HG03060 (cell line): ENCODE results near the gene SNIP1.
A peak's percentile ranks its signal among the peaks of the same experiment; 100 is the strongest.
"Not testable (repeated sequence)": the region's sequence is repeated elsewhere in the genome, so short reads cannot be mapped to it uniquely, and the experiment has no call there.

Experiments
- ATAC-seq: cut with Tn5 transposase; IDR thresholded peaks from one replicate; pipeline ENCODE4 v1.9.1; 2021; ENCODE audit warnings: low read depth, moderate number of reproducible peaks; ENCODE audit not compliant: unreplicated experiment

Gene SNIP1, protein sequence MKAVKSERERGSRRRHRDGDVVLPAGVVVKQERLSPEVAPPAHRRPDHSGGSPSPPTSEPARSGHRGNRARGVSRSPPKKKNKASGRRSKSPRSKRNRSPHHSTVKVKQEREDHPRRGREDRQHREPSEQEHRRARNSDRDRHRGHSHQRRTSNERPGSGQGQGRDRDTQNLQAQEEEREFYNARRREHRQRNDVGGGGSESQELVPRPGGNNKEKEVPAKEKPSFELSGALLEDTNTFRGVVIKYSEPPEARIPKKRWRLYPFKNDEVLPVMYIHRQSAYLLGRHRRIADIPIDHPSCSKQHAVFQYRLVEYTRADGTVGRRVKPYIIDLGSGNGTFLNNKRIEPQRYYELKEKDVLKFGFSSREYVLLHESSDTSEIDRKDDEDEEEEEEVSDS

DNA sequence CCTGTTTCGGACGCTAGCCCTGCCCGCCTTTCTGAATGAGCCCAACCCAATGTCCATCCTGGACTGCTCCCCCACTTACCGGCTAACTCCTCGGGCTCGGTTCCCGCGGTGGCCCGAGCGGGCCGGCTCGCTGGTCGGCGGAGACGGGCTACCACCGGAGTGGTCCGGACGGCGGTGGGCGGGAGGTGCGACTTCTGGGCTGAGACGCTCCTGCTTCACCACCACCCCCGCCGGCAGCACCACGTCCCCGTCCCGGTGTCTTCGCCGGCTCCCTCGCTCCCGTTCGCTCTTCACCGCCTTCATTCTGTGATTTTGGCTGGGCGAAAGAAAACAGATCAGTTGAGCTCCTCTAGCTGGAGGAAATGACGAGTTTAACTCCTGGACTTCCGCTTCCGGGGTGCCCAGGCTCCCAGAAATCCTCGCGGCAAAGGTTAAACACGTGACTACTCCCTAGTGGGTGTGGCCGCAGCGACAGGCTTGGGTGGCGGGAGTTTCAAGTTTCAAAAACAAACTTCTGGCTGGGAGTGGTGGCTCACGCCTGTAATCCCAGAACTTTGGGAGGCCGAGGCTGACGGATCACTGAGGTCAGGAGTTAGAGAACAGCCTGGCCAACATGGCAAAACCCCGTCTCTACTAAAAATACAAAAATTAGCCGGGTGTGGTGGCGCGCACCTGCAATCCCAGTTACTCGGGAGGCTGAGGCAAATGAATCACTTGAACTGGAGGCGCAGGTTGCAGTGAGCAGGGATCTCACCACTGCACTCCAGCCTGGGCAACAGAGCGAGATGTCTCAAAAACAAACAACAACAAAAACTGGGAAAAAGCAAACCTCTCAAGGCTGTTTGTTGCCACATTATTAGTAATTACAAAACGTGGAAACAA lies at the start of gene SNIP1:
Gene SNIP1, minus strand, starts transcription at position 367 of the 882 bp plus-strand sequence. Its CDS starts 64 bp downstream, at position 303.
- ATAC-seq: peak; percentile 68

DNA sequence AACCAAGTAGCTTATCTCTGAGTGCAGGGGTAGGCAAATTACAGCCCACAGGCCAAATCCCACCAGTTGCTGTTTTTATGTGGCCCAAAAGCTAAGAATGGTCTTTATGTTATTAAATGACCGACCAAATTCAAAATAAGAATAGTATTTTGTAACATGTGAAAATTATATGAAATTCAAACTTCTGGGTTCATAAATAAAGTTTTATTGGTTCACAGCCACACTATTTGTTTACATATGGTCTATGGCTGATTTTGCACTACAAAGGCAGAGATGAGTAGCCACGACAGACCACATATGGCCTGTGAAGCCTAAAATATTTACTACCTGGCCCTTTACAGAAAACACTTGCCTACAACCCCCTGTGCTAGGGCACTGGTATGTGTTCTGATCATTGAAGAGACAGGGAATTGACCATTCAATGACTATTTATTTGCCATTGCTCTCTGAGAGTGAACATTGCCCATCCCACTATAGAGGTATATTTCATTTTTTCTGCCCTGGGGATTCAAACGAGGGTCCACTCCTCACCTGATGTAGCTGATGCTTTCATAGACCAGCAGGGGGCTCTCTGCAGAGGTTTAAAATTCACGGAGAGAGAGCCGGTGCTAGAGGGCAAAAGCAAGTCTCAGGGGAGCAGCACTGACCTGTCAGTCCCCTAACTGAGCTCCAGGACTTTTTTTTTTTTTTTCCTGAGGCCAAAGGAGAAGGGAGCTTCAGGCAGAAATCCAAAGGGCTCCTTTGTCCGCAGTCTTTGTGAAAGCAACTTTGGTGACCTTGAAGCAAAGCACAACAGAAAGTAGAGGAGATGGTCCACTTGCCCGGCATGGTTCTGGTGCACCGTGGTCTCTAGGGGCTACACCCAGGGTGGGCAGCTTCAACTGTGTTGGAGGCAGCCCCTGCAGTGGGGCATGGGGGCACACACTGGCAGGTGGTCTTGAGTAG lies 48.9 kb upstream of the SNIP1 start:
- ATAC-seq: no peak

DNA sequence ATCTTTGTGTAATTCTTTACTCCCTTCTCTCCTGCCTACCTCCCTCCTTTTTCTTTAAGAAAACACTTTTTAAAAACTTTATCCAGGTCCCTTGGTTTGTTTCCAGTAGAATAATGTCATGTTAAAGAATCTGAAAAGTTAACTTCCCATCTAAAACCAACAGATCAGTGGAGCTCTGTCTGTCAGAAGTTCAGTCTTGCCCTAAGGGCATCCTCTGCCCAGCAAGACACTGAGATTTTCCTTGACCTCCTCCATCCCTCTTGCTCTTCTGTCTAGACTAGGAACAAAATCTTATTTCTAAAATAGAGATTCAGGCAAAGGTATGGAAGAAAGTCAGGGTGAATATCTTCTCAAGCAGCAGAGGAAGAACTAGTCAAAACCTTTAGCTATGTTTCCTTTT lies 47.3 kb upstream of the SNIP1 start:
- ATAC-seq: no peak

DNA sequence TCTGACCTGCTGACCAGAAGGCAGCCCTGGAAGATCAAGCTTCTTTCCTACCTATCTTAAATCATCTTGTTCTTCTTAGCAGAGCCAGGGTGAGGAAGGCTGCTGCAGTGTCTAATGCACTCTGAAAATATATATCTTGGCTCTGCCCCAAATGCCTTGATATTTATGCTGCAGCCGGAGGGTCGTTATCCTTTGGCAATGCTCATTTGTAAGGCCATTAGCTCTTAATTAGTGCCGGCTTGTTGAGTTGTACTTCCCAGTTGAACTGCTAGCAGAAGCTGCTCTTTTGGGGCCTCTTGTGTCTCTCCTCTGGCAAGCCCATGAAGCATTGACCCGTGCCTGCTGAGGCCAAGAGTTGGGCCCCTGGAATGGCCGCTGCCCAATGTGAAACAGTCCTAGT lies 45.8 kb upstream of the SNIP1 start:
- no peak for ATAC-seq

DNA sequence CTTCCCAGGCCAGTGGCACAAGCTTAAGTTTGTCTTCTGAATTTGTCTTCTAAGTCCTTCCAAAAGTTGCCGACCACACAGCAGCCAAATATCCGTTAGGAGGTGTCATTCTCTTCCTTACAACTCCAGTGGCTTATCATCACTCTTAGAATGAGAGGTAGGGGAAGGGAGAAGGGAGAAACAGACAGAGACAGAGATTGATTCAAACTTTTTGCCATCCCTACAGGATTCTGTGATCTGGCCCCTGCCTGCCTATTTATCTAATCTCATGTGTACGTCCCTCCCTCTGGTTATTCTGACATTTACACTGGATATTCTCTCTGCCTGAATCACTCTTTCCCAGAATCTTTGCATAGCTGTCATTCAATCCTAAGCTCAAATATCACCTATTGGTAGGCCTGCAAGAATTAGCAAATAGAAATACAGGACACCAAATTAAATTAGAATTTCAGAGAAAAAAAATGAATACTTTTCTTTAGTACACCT lies 42.1 kb upstream of the SNIP1 start:
- ATAC-seq: no peak

DNA sequence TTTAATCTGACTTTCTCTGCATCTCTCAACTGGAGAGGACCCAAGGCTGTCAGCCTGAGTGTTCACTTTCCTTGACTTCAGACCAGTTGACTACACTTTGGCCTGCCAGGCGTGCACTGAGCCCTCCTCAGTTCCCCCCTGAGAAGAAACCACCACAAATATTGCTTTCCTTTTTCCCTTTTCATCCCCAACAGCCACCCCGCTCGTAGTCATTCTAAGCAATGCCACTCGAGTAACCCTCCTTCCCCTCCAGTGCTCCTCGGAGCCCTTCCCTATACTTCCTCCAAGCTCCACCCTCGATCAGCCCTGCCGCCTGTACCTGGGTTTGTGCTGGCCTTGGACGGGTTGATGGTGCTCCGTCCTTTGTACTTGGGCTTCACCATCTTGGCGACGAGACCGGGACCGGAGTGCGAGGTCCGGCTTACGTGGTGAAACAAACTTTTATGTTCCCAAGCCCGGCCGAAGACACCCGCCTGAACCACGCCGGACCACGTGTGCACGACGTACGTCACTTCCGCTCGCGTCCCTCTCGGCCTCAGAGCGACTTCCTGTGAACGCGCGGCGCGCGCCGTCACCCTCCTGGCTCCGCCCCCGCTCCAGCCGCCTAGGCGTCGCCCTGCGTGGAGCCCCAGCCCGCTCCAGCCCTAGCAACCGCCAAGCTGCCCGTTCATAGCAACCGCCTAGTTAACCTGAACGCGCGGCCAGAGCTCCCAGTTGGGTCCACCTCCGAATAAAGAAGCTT lies 41.5 kb upstream of the SNIP1 start, which contains the start of gene GNL2:
Gene GNL2, minus strand, starts transcription at position 498 of the 742 bp plus-strand sequence. Its CDS starts 115 bp downstream, at position 383.
- peak; percentile 96 for ATAC-seq

DNA sequence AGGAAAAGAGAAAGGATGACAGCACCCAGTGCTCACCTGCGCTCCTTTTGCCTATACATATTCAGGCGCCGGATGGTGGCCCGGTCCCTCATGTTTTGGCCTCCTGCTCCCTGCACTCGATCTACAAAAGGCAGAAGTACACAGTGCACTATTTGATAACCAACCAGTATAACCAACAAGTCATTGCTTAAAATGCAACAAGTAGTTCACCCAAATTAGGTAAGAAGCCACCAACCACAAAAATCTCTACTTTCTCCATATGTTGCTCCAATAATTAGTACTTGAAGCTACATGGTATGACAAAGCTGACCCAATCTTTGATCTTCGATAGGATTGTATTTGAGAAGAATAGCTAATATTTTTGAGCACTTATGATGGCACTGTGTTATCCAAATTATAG lies 39.6 kb upstream of the SNIP1 start:
- ATAC-seq: no peak

DNA sequence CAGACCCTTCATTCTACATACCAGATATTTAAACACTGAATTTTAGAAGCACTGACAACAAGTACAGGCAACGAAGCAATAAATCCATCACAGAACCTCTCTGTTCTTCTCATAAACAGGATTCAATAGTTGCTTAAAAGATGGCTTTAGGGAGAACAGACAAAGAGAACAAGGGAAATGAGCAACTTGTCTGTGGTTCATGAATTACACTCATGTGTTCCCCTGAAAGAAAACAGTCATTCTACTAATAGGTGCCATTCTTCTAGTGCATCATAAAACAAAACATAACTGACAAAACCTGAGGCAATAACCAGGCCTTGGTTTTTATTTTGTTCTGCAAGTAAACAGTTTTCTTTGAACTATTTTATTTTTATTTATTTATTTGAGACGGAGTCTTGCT lies 34.8 kb upstream of the SNIP1 start:
- ATAC-seq: no peak

DNA sequence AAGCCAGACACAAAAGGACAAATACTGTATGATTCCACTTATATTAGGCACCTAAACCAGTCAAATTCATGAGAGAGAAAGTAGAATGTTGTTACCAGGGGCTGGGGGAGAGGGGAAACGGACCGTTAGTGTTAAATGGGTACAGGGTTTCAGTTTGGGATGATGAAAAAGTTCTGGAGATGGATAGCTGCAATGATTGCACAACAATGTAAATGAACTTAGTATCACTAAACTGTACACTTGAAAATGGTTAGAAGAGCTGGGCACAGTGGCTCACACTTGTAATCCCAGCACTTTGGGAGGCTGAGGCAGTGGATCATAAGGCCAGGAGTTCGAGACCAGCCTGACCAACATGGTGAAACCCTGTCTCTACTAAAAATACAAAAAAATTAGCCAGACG lies 30.5 kb upstream of the SNIP1 start:
- not testable (repeated sequence) for ATAC-seq

DNA sequence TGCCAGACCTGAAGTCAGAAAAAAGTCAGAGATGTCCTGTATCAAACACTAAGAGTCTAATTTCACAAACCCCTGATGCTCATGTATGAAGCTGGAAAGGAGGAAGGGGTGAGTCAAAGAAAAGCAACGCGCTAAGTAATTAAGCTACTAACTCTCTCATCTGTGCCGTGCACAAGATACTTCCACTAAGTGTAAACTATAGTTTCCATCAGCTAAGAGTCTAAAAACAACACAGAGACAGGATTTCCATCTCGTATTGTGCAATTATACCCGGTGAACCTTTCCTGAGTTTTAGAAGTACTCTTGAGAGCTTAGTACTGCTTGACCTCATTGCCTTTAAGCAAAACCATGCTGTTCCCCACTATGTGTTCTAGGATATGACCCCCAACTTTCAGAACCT lies 21.6 kb upstream of the SNIP1 start:
- ATAC-seq: no peak

DNA sequence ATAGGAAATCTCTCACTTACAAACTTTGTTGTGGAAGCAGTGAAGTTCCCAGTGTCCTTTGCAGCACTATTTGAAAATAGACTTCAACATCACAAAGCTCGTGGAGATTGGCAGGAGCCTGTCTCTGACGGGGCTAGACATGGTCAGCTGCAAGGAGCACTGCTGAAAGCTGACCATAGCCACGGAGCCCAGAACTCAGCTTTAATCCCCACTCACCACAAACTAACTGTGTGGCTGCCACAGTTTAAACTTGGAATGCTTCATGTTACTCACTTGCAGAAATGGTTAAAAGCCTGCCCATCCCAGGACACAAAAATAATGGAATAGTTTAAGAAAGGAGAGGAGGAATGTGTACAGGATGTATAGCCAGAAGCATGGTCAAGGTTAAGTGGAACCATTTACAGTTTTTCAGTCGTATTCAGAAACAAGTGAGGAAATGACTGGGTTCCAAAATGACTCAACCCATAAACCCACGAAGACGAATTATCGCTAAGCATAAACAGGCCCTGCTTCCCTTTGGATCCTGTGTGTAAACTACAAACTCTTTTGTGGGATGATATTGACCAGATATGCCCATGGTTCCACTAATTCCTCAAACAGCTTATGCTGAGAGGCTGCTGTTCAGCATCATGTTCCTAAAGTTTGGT lies 20.9 kb upstream of the SNIP1 start:
- ATAC-seq: no peak

DNA sequence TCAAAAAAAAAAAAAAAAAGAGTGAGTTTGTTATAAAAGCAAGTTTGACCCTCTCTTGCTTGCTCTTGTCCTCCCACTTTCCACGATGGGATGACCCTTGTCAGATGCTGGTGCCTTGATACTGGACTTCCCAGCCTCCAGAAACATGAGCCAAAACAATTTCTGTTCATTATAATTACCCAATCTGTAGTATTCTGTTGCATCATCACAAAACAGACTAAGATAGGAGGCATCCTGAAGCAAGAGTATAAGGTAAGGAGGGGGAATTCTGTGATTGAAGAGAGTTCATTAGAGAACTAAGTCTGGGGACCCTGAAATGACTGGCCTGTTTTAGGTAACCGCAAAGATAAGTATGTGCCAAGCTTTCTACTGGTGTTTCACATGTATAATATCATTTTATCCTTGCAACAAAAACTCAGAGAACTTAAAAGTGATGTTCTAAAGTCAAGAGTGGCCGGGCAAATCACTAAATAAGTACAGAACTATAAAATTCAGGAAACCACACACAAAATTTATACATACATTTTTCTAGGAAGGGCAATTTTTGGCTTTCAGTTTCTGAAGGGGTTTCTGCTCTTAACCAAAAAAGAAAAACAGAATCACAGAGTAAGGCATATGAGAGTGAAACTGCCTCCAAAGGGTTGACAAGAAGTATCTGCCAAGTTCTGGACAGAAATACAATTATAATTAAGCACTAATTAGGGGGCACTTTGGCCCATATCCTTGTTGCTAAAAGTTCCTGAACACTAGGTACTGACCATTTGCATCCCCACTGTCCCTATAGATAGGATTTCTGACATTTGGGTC lies 16.6 kb upstream of the SNIP1 start:
- no peak for ATAC-seq

DNA sequence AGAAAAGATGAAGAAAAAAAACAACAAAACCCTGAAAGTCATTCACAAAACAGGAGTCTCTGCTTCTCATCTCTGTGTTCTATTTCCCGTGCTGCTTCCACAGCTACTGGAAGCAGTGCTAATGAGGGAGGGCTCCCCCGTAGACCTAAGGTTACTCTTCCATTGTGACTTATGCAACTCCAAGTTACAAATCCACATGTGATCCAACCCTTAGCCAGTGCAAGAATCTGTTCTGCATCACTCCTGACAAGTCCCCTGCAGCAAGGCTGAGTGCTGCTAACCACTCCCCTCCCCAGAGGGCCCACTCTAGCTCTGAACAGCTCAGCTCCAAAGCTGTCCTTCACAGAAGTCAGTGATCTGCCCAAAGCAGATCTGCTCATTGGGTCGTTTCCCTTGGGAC lies 12.9 kb upstream of the SNIP1 start:
- ATAC-seq: no peak

DNA sequence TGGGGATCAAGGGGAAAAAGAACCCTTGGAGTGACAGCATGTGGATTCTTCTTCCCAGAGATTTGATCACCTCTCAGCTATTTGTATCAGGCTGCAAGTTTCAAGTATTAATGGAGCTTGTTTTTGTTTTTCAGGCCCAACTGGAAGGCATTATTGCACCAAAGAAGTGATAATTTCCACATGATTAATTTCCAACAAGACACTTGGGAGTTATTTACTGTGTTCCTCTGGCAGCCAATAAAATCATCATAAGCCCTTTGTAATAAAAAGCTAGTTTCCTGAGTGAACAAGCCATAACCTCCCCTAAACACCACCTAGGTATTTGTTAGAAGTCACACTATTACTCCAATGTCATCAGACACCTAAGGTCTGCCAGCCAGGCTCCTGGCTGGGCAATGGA lies 10.8 kb upstream of the SNIP1 start:
- ATAC-seq: no peak

DNA sequence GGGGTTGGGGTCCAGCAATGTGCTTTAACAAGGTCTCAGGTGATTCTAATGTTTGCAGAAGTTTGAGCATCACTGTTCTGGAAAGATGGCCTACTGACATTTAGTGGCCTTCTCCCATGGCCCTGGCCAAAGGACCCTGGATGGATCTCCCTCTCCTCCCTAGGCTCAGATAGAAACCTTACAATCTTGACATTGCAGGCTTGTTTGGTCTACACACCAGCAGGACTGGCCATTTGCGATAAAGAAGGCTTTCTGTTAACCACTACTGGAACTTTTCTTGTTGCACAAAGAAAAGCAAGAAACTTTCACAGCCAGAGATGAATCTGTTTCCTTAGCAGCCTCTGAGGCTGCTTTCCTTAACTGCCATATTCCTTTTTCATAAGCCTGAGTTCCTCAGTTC lies 8.9 kb upstream of the SNIP1 start:
- no peak for ATAC-seq

DNA sequence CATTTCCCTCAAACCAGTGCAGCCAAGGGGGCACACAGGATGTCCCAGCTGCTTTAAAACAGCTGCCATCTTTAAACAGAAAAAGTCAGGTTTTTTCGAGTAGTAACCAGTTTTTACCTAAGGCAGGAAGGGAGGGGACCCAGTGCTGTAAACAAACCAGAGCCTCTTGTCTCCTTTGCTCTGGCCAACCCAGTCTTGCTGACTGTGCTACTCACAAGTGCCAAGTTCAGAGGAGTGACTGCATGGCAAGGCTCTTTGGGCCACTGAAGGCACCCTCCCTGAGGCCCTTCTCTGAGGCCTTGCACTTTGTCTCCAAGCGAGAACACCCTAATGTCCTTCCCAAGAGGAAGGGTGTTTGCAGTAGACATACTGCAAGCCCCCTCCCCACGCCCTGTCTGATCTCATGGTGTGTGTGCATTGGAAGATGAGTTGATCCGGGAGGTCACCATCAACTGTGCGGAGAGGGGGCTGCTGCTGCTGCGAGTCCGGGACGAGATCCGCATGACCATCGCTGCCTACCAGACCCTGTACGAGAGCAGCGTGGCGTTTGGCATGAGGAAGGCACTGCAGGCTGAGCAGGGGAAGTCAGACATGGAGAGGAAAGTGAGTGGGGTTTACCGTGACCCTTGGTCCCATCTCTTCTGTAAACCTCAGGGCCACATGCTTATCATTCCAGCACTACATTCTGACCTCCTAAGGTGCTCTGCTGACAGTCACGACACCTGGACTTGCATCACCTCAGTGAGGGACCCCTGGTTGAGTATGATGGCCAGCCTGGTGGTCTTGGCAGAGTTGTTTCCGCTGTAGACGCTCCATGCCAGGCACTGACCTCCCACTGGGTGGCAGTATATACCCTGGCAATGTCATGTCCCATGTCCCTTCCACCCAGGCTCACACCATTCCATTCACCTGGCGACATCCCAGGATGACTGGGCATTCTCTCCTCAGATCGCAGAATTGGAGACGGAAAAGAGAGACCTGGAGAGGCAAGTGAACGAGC lies 7.3 kb upstream of the SNIP1 start:
- no peak for ATAC-seq
